Measurements from ENCODE around the gene NLGN2.

NLGN2 gene

GRCh38 chr17:7392696-7393612 lies 14.7 kb upstream of the NLGN2 start:
- DNase-seq = no peak

GRCh38 chr17:7393613-7394451 lies 13.8 kb upstream of the NLGN2 start:
- peak; percentile 44 to 69 for DNase-seq

GRCh38 chr17:7394452-7395191 lies 13.0 kb upstream of the NLGN2 start, which contains the start of gene PLSCR3:
Gene PLSCR3, minus strand, starts transcription at chr17:7394525. Its CDS starts 415 bp downstream, at chr17:7394110.
- peak; percentile 86 to 90 for DNase-seq

DNA sequence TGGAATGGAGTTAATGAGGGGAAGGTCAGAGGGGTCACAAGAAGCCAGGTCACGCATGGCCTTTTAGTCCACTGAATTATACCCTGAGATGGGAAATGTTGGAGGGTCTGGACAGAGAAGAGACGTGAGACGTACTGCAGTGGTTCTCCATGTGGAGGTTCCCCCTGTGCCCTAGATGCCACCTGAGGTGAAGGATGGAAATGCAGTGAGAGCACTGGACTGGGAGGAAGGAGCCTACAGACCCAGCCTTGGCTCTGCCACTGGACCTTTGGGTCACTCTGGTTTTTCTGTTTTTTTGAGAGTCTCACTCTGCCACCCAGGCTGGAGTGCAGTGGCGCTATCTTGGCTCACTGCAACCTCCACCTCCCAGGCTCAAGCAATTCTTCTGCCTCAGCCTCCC lies 11.5 kb upstream of the NLGN2 start:
- DNase-seq = no peak

- DNase-seq = no peak
These were observed 9.0 kb upstream of the NLGN2 start for GRCh38 chr17:7398612-7399011.

- DNase-seq = peak; percentile 27 to 34
These were observed 4.5 kb upstream of the NLGN2 start for GRCh38 chr17:7403043-7403726.

DNA sequence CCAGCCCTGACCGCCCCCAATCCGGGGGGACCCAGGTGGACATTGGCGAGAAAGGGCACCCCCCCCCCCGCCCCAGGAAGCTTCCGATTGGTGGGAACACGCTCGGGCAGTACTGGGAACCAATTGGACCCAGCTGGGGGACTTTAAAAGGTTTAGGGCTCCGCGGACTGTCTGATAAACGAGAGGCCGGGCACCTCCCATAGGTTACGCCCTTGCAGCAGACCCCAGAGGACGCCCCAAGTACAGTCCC lies 4.0 kb upstream of the NLGN2 start:
- DNase-seq = no peak

- peak; percentile 94 to 95 for DNase-seq
These were observed 3.5 kb upstream of the NLGN2 start, which contains the start of gene TMEM256 for GRCh38 chr17:7403977-7404736. Gene TMEM256, minus strand, starts transcription at chr17:7404097. Its CDS starts 13 bp downstream, at chr17:7404084.

- DNase-seq = peak in 1 of 2 donors; percentile 68
These were observed 2.8 kb upstream of the NLGN2 start for GRCh38 chr17:7404737-7405349.

- no peak for DNase-seq
These were observed 2.1 kb upstream of the NLGN2 start for GRCh38 chr17:7405350-7406234.

GRCh38 chr17:7406235-7406825 lies 1.3 kb upstream of the NLGN2 start:
- DNase-seq = no peak

GRCh38 chr17:7407082-7407481 lies 563 bp upstream of the NLGN2 start:
- no peak for DNase-seq

DNA sequence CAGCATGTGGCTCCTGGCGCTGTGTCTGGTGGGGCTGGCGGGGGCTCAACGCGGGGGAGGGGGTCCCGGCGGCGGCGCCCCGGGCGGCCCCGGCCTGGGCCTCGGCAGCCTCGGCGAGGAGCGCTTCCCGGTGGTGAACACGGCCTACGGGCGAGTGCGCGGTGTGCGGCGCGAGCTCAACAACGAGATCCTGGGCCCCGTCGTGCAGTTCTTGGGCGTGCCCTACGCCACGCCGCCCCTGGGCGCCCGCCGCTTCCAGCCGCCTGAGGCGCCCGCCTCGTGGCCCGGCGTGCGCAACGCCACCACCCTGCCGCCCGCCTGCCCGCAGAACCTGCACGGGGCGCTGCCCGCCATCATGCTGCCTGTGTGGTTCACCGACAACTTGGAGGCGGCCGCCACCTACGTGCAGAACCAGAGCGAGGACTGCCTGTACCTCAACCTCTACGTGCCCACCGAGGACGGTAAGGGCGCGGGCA lies 645 bp downstream of the NLGN2 start:
- peak in 1 of 2 donors; percentile 25 for DNase-seq

GRCh38 chr17:7408863-7409262 lies 1.2 kb downstream of the NLGN2 start:
- no peak for DNase-seq

- DNase-seq = no peak
These were observed 2.1 kb downstream of the NLGN2 start for GRCh38 chr17:7409716-7410115.

DNA sequence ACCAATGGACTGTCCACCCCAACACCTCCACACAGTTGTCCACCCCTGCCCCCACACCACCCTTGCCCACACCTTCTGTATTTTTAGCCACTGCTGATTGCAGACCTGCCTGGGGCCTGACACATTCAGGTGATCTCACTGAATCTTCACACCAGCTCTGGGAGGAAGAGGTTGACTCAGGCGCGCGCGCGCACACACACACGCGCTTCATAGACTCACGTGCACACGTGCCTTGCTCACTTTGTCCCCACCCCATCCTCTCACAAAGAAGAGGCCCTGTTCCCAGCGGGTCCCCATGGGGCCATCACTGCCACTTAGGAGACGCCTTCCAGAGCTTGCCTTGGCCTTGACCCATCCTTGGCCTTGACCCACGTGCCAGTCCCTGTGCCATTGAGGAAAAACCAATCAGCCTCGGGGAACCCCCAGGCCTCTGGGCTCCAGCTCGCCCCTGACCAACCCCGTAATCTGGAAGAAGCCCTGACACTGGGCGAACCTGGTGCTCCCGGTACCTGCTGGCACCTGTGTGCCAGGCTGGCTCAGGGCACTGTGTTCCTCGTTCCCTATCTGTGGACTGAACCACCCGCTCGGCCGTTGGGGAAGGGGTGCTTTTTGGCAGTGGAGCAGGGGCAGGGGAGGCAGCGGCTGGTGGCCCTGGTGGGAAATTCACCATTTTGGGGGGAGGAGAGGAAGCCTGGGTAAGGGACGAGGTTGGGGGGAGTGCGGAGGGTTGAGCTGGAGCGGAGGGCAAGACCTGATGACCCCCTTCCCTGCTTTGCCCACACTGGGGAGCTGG lies 3.2 kb downstream of the NLGN2 start:
- no peak for DNase-seq

DNA sequence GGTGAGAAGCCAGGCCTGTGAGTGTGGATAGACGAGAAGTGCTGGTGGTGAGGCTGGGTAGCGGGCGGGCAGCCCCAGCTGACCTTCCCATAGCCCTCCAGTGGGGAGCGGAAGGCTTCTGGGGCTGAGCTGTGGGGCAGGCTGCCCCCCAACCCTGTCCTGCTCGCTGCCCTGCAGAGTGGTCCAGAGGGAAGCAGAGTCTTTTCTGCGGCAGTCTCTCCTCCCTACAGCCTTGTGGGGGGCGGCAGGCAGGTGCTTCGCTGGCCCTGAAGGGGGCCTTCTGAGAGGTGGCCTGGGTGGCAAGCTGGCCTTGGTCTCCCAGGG lies 3.7 kb downstream of the NLGN2 start:
- no peak for DNase-seq

- DNase-seq = no peak
These were observed 5.8 kb downstream of the NLGN2 start for GRCh38 chr17:7413346-7413985.

Data from stimulated activated CD4-positive, alpha-beta T cell treated with anti-CD3 and anti-CD28 coated beads, Interleukin-2, amount 100 ng/mL, for 24 hours (primary cell).